Suprapubic skin (tissue), 4 donors: Measurements from ENCODE around the gene MYO16. TPM values are rescaled to one million over a fixed set of nuclear protein-coding genes. Genes with fewer than 3 reads are reported as not detected.

Experiments used
- DNase-seq, 2 donors: peaks; one replicate each; pipeline ENCODE4 v3.0.0-alpha.2; 2019; ENCODE audit warnings: low spot score in 2 of 2
- H3K27ac ChIP-seq: fragments of 200-600 bp; sonication (generic); one replicate; pipeline ENCODE4 v1.5.1; 2019
- H3K27me3 ChIP-seq: fragments of 200-600 bp; sonication (generic); one replicate; pipeline ENCODE4 v1.5.1; 2019
- H3K36me3 ChIP-seq: fragments of 200-600 bp; sonication (generic); one replicate; pipeline ENCODE4 v1.5.1; 2019
- H3K4me1 ChIP-seq: fragments of 200-600 bp; sonication (generic); one replicate; pipeline ENCODE4 v1.5.1; 2019
- H3K4me3 ChIP-seq: fragments of 200-600 bp; sonication (generic); one replicate; pipeline ENCODE4 v1.5.1; 2019; ENCODE audit warnings: mild to moderate bottlenecking
- H3K9me3 ChIP-seq: fragments of 200-600 bp; sonication (generic); one replicate; pipeline ENCODE4 v1.5.1; 2019
- CTCF ChIP-seq, 2 donors: fragments of 200-600 bp in 1 of 2; fragments of 450-650 bp in 1 of 2; sonication (generic) in 1 of 2; IDR thresholded peaks; one replicate each; pipeline ENCODE4 v1.5.1; 2016 to 2019; ENCODE audit warnings: antibody characterized with exemption in 2 of 2, mild to moderate bottlenecking in 1 of 2, moderate library complexity in 1 of 2
- EP300 ChIP-seq: sonication (generic); formaldehyde crosslinking; IDR thresholded peaks from one replicate; pipeline ENCODE4 v1.6.1; 2017; ENCODE audit warnings: antibody characterized with exemption
- POLR2A ChIP-seq, 2 donors: fragments of 450-650 bp; IDR thresholded peaks; one replicate each; pipeline ENCODE4 v1.6.1; 2017; ENCODE audit warnings: antibody characterized with exemption in 2 of 2, mild to moderate bottlenecking in 2 of 2, moderate library complexity in 2 of 2
- POLR2AphosphoS5 ChIP-seq, 3 donors: sonication (generic); formaldehyde crosslinking; IDR thresholded peaks; one replicate each; pipeline ENCODE4 v1.6.1; 2017; ENCODE audit warnings: antibody characterized with exemption in 3 of 3
- WGBS: methylation state at CpG from one replicate; pipeline ENCODE4 v1.1.5; 2018; 5-methylcytosine and 5-hydroxymethylcytosine counted together
- total RNA-seq, 4 donors: library from RNA; depleted of rRNA; stranded (reverse); fragments of >200 nt; gene quantifications; one replicate each; pipeline ENCODE4 v1.1.0, GENCODE V29; 2016

MYO16 gene
- total RNA-seq, 4 donors from 2014 or later: 0.08 to 0.98 (median 0.25) TPM

DNA sequence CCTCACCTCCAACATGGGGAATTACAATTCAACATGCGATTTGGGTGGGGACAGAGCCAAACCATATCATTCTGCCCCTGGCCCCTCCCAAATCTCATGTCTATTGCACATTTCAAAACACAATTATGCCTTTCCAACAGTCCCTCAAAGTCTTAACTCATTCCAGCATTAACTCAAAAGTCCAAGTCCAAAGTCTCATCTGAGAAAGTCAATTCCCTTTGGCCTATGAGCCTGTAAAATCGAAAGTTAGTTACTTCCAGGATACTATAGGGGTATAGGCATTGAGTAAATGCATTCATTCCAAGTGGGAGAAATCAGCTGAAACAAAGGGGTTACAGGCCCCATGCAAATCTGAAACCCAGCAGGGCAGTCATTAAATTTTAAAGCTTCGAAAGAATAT lies 598.8 kb downstream of the MYO16 start:
- 96% methylated on average over 3 of the region's 3 CpGs for WGBS
- Histone ChIP-seq H3K36me3 (no peaks in the 10 kb centered on the region), H3K4me3 (no peak overlapping the region), H3K27me3 (no peaks in the 10 kb centered on the region), H3K27ac (no peak overlapping the region), H3K4me1 (no peaks in the 10 kb centered on the region), H3K9me3 (peaks cover 8% of the 10 kb centered on the region)
- TF ChIP-seq POLR2AphosphoS5 (IDR thresholded peaks at IDR 0.05) (no peak), EP300 (no peak), CTCF (IDR thresholded peaks at IDR 0.05) (no peak), POLR2A (IDR thresholded peaks at IDR 0.05) (no peak)
- no peak for DNase-seq

DNA sequence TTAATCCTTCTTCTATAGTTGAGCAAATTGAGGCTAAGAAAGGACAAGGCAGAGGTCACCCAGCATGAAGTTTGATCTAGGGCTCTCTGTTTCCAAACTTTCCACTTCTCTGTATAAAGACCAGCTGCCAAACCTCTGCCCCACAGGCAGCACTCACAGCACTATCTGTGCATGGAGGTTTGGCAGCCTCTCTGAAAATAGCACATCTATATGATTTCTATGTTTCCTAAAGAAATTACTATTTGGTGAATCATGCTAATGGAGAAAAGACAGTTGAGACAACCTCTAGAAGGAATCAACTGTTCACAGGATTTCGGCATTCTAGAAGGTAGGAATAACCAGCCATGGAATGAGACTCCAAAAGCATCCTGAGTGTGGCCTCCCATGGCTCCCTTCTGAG lies 602.5 kb downstream of the MYO16 start:
- peaks cover 4% of the 10 kb centered on the region for H3K4me1 ChIP-seq
- H3K27me3 ChIP-seq: no peaks in the 10 kb centered on the region
- 87% methylated on average over 1 of the region's 1 CpG for WGBS
- peaks cover 4% of the 10 kb centered on the region for H3K9me3 ChIP-seq
- H3K27ac ChIP-seq: no peak overlapping the region
- no peak overlapping the region for H3K4me3 ChIP-seq
- no peak for TF ChIP-seq EP300
- TF ChIP-seq POLR2A (IDR thresholded peaks at IDR 0.05): no peak
- no peak for TF ChIP-seq POLR2AphosphoS5 (IDR thresholded peaks at IDR 0.05)
- no peak for TF ChIP-seq CTCF (IDR thresholded peaks at IDR 0.05)
- no peaks in the 10 kb centered on the region for H3K36me3 ChIP-seq
- no peak for DNase-seq

GRCh38 chr13:109233293-109233692 lies 603.9 kb downstream of the MYO16 start:
- Histone ChIP-seq H3K27ac (no peak overlapping the region), H3K9me3 (peaks cover 4% of the 10 kb centered on the region), H3K4me1 (peaks cover 4% of the 10 kb centered on the region), H3K36me3 (no peaks in the 10 kb centered on the region), H3K4me3 (no peak overlapping the region), H3K27me3 (no peaks in the 10 kb centered on the region)
- TF ChIP-seq POLR2A (IDR thresholded peaks at IDR 0.05): no peak
- TF ChIP-seq EP300: no peak
- no peak for TF ChIP-seq CTCF (IDR thresholded peaks at IDR 0.05)
- TF ChIP-seq POLR2AphosphoS5 (IDR thresholded peaks at IDR 0.05): no peak
- WGBS: 86% methylated on average over 5 of the region's 5 CpGs
- DNase-seq: no peak

- H3K27me3 ChIP-seq: no peaks in the 10 kb centered on the region
- H3K4me1 ChIP-seq: peaks cover 4% of the 10 kb centered on the region
- 46% methylated on average over 6 of the region's 6 CpGs for WGBS
- H3K4me3 ChIP-seq: no peak overlapping the region
- H3K27ac ChIP-seq: no peak overlapping the region
- no peaks in the 10 kb centered on the region for H3K36me3 ChIP-seq
- no peaks in the 10 kb centered on the region for H3K9me3 ChIP-seq
- DNase-seq: no peak
- no peak for TF ChIP-seq POLR2AphosphoS5 (IDR thresholded peaks at IDR 0.05)
Measured at GRCh38 chr13:109235901-109236300, 606.5 kb downstream of the MYO16 start.

- Histone ChIP-seq H3K4me1 (no peaks in the 10 kb centered on the region), H3K27me3 (no peaks in the 10 kb centered on the region), H3K4me3 (no peak overlapping the region), H3K9me3 (no peaks in the 10 kb centered on the region), H3K27ac (no peak overlapping the region), H3K36me3 (no peaks in the 10 kb centered on the region)
- 85% methylated on average over 2 of the region's 2 CpGs for WGBS
- no peak for DNase-seq
- TF ChIP-seq POLR2AphosphoS5 (IDR thresholded peaks at IDR 0.05) (no peak), POLR2A (IDR thresholded peaks at IDR 0.05) (no peak), EP300 (no peak), CTCF (IDR thresholded peaks at IDR 0.05) (no peak)
Measured at GRCh38 chr13:109241160-109241559, 611.7 kb downstream of the MYO16 start.

DNA sequence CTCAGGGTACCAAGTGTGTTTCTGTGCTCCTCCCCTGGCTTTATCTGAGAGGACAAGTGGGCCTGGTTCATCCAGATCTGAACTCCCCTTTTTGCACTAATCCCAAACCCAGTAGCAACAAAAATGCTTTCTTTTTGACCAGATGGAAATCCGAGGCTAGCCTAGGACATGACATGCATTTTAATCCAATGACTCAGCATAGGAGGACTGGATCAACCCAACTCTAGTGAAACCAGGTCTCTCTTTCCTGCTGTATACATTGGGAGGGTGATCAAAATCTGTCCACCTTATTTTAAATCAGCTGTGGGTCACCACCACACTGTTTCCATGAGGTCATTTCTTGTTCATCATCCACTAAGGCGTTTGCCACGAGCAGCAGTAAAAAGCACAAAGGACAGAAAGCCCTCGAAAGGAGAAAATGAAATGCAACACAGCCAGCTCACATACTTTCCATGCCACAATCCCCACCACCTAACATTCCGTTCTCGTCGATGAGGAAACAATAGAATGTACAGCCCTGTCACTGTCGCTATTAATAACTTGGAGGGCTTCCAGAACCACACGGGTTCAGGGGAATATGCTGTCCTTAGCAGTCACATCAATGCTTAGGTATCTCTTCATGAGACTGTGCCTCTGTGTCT lies 614.0 kb downstream of the MYO16 start:
- no peak for TF ChIP-seq POLR2A (IDR thresholded peaks at IDR 0.05)
- TF ChIP-seq EP300: peak; percentile 88
- no peak for TF ChIP-seq CTCF (IDR thresholded peaks at IDR 0.05)
- peak in 1 of 3 donors; percentile 34 for TF ChIP-seq POLR2AphosphoS5 (IDR thresholded peaks at IDR 0.05)
- DNase-seq: no peak
- no peaks in the 10 kb centered on the region for H3K4me1 ChIP-seq
- peaks cover 4% of the 10 kb centered on the region for H3K9me3 ChIP-seq
- no peaks in the 10 kb centered on the region for H3K36me3 ChIP-seq
- no peak overlapping the region for H3K27ac ChIP-seq
- WGBS: 18% methylated on average over 9 of the region's 9 CpGs
- H3K27me3 ChIP-seq: no peaks in the 10 kb centered on the region
- no peak overlapping the region for H3K4me3 ChIP-seq
